AG04450 (cell line): Measurements from ENCODE around the gene CCR4. TPM values are rescaled to one million over a fixed set of nuclear protein-coding genes. Genes with fewer than 3 reads are reported as not detected.

Source experiments
- CTCF ChIA-PET: fragments of 300-600, 350-600 bp; formaldehyde crosslinking; extraction: SDS; loops from one replicate; lab custom pipeline; 2022; ENCODE audit warnings: antibody characterized with exemption, inconsistent platforms; lab: Charles Lee
- POLR2A ChIA-PET: fragments of 350-600 bp; formaldehyde crosslinking; extraction: SDS; loops from one replicate; lab custom pipeline; 2021; ENCODE audit warnings: antibody characterized with exemption, inconsistent platforms; lab: Yijun Ruan, JAX
- DNase-seq: peaks from one replicate; pipeline ENCODE4 v3.0.0-alpha.2; 2011; ENCODE audit warnings: low read depth, low spot score
- H3K27ac ChIP-seq: one replicate; pipeline ENCODE4 v1.5.1; 2012; ENCODE audit warnings: low read depth, low read length, control low read depth
- H3K27me3 ChIP-seq: one replicate; pipeline ENCODE4 v1.6.0; 2012; ENCODE audit warnings: low read length; ENCODE audit not compliant: control insufficient read depth, insufficient read depth
- H3K4me3 ChIP-seq: 2 replicates; pipeline ENCODE4 v1.5.1; 2011; ENCODE audit warnings: mild to moderate bottlenecking, low read depth, low read length, control low read depth
- H3K9me3 ChIP-seq: 2 replicates; pipeline ENCODE4 v1.5.1; 2012; ENCODE audit warnings: low read length; ENCODE audit not compliant: control insufficient read depth, insufficient read depth
- CTCF ChIP-seq: IDR thresholded peaks from 2 replicates; pipeline ENCODE4 v1.5.1; 2011; ENCODE audit warnings: low read depth, low read length, control low read depth, inconsistent platforms
- polyA plus RNA-seq: library from polyadenylated mRNA; depleted of rRNA; stranded (reverse); fragments of >200 nt; gene quantifications from 2 replicates; pipeline ENCODE4 v1.2.3, GENCODE V29; 2011

Gene CCR4
- polyA plus RNA-seq, 1 experiment, result not detected

- TF ChIP-seq CTCF, result no peak
- ChIA-PET CTCF (interaction anchor here (0.6 kb wide), 1 partner anchor 141 kb away, joined by 3 read pairs; no protein-coding TSS in a partner anchor), POLR2A (no interaction called here)
- DNase-seq, result no peak
- no peaks in the 10 kb centered on the region for H3K9me3 ChIP-seq
- no peak overlapping the region for H3K27ac ChIP-seq
- H3K4me3 ChIP-seq, result no peak overlapping the region
- H3K27me3 ChIP-seq, result no peaks in the 10 kb centered on the region
Observed at GRCh38 chr3:32989171-32989570, 37.7 kb downstream of the CCR4 start.

- ChIA-PET POLR2A (no interaction called here), CTCF (no interaction called here)
- H3K27ac ChIP-seq, result no peak overlapping the region
- no peaks in the 10 kb centered on the region for H3K27me3 ChIP-seq
- no peak for TF ChIP-seq CTCF
- H3K9me3 ChIP-seq, result no peaks in the 10 kb centered on the region
- no peak overlapping the region for H3K4me3 ChIP-seq
- DNase-seq, result no peak
Observed at GRCh38 chr3:32990116-32990515, 38.7 kb downstream of the CCR4 start.

- Histone ChIP-seq H3K9me3 (no peaks in the 10 kb centered on the region), H3K27me3 (no peaks in the 10 kb centered on the region), H3K4me3 (no peak overlapping the region), H3K27ac (no peak overlapping the region)
- DNase-seq, result no peak
- TF ChIP-seq CTCF, result no peak
- POLR2A ChIA-PET, result no interaction called here
- CTCF ChIA-PET, result no interaction called here
Observed at GRCh38 chr3:32991781-32992180, 40.3 kb downstream of the CCR4 start.

- ChIA-PET CTCF (no interaction called here), POLR2A (no interaction called here)
- Histone ChIP-seq H3K4me3 (no peak overlapping the region), H3K9me3 (no peaks in the 10 kb centered on the region), H3K27me3 (no peaks in the 10 kb centered on the region), H3K27ac (no peak overlapping the region)
- TF ChIP-seq CTCF, result no peak
- DNase-seq, result no peak
Observed at GRCh38 chr3:32992310-32992686, 40.9 kb downstream of the CCR4 start.

- ChIA-PET POLR2A (no interaction called here), CTCF (no interaction called here)
- no peak overlapping the region for H3K27ac ChIP-seq
- no peak for TF ChIP-seq CTCF
- no peaks in the 10 kb centered on the region for H3K9me3 ChIP-seq
- no peaks in the 10 kb centered on the region for H3K27me3 ChIP-seq
- no peak overlapping the region for H3K4me3 ChIP-seq
- DNase-seq, result no peak
Observed at GRCh38 chr3:32994045-32994444, 42.6 kb downstream of the CCR4 start.
